Measurements from ENCODE around the gene A2M.

Gene A2M

GRCh38 chr12:9132008-9132535, 16.4 kb upstream of the A2M start:
- no peak overlapping the region for H3K4me3 ChIP-seq (ENCODE audit: low read length)
- TF ChIP-seq ZNF274 (IDR thresholded peaks at IDR 0.05; ENCODE audit: low read depth, low read length), result no peak

- TF ChIP-seq ZNF274 (IDR thresholded peaks at IDR 0.05; ENCODE audit: low read depth, low read length), result no peak
- H3K4me3 ChIP-seq (ENCODE audit: low read length), result no peak overlapping the region
Observed at GRCh38 chr12:9130244-9130643, 14.5 kb upstream of the A2M start.

GRCh38 chr12:9127936-9128663, 12.4 kb upstream of the A2M start:
- TF ChIP-seq ZNF274 (IDR thresholded peaks at IDR 0.05; ENCODE audit: low read depth, low read length), result no peak
- no peak overlapping the region for H3K4me3 ChIP-seq (ENCODE audit: low read length)

GRCh38 chr12:9127484-9127883, 11.8 kb upstream of the A2M start:
- no peak for TF ChIP-seq ZNF274 (IDR thresholded peaks at IDR 0.05; ENCODE audit: low read depth, low read length)
- no peak overlapping the region for H3K4me3 ChIP-seq (ENCODE audit: low read length)

GRCh38 chr12:9124383-9125031, 8.8 kb upstream of the A2M start:
- TF ChIP-seq ZNF274 (IDR thresholded peaks at IDR 0.05; ENCODE audit: low read depth, low read length), result no peak
- no peak overlapping the region for H3K4me3 ChIP-seq (ENCODE audit: low read length)

- TF ChIP-seq ZNF274 (IDR thresholded peaks at IDR 0.05; ENCODE audit: low read depth, low read length), result no peak
- no peak overlapping the region for H3K4me3 ChIP-seq (ENCODE audit: low read length)
Observed at GRCh38 chr12:9123781-9124382, 8.2 kb upstream of the A2M start.

- H3K4me3 ChIP-seq (ENCODE audit: low read length), result no peak overlapping the region
- no peak for TF ChIP-seq ZNF274 (IDR thresholded peaks at IDR 0.05; ENCODE audit: low read depth, low read length)
Observed at GRCh38 chr12:9122091-9122609, 6.4 kb upstream of the A2M start.

GRCh38 chr12:9120487-9121184, 4.9 kb upstream of the A2M start:
- TF ChIP-seq ZNF274 (IDR thresholded peaks at IDR 0.05; ENCODE audit: low read depth, low read length), result no peak
- H3K4me3 ChIP-seq (ENCODE audit: low read length), result no peak overlapping the region

GRCh38 chr12:9118158-9118557, 2.4 kb upstream of the A2M start:
- no peak overlapping the region for H3K4me3 ChIP-seq (ENCODE audit: low read length)
- TF ChIP-seq ZNF274 (IDR thresholded peaks at IDR 0.05; ENCODE audit: low read depth, low read length), result no peak

GRCh38 chr12:9114946-9115345, 773 bp downstream of the A2M start:
- no peak for TF ChIP-seq ZNF274 (IDR thresholded peaks at IDR 0.05; ENCODE audit: low read depth, low read length)
- no peak overlapping the region for H3K4me3 ChIP-seq (ENCODE audit: low read length)

GRCh38 chr12:9113987-9114309, 1.8 kb downstream of the A2M start:
- no peak overlapping the region for H3K4me3 ChIP-seq (ENCODE audit: low read length)
- no peak for TF ChIP-seq ZNF274 (IDR thresholded peaks at IDR 0.05; ENCODE audit: low read depth, low read length)

GRCh38 chr12:9113296-9113986, 2.3 kb downstream of the A2M start:
- H3K4me3 ChIP-seq (ENCODE audit: low read length), result no peak overlapping the region
- TF ChIP-seq ZNF274 (IDR thresholded peaks at IDR 0.05; ENCODE audit: low read depth, low read length), result no peak

- TF ChIP-seq ZNF274 (IDR thresholded peaks at IDR 0.05; ENCODE audit: low read depth, low read length), result no peak
- H3K4me3 ChIP-seq (ENCODE audit: low read length), result no peak overlapping the region
Observed at GRCh38 chr12:9112076-9112853, 3.5 kb downstream of the A2M start.
